Measurements from ENCODE around the gene STRN4.

DNA sequence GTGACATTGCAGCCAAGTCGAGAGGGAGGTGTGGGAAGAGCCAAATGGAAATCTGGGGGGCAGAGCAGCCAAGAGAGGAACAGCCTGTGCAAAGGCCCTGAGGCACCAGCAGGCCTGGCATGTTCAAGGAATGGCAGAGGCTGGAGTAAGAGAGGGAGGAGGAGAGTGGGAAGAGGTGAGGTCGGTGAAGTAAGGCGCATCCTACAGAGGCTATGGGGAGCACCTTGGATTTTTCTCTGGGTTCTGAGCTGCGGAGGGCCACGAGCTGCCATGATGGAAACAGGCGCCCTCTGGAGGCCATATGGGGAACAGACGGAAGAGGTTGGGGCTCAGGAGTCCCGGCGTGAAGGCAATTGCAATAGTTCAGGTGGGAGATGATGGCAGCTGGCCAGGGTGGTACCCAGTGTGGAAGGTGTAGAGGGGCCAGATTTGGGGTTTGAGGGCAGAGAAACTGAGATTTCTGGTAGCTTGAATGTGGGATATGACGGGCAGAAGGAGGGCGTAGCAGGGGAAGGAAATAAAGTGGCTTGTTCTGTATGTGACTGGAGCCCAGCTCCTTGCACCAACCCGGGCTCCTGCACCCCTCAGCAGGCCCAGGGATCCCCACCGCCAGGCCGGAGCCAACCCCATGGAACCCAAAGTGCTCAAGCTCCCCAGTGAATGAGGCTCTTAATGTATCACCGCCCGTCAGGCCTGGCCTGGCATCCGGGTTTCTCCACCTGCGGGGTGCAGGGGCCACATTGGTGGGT is 20.5 kb upstream of the STRN4 start:
- TF ChIP-seq SMAD3 (CRISPR knock-in tag; conservative IDR thresholded peaks at IDR 0.05) (no peak), CCAR2 (IDR thresholded peaks at IDR 0.05; ENCODE audit: low read depth, low read length) (no peak), JUND (IDR thresholded peaks at IDR 0.05; ENCODE audit: borderline replicate concordance, low read depth, low read length) (no peak), JUND (tag; IDR thresholded peaks at IDR 0.05; ENCODE audit: borderline replicate concordance, low read depth, low read length) (no peak), SETDB1 (IDR thresholded peaks at IDR 0.05; ENCODE audit: low read length) (no peak), ZSCAN29 (IDR thresholded peaks at IDR 0.05) (no peak), CAMTA2 (CRISPR knock-in tag; conservative IDR thresholded peaks at IDR 0.05) (no peak), SMARCC2 (IDR thresholded peaks at IDR 0.05; ENCODE audit: low read depth) (no peak), ZNF699 (CRISPR knock-in tag; IDR thresholded peaks at IDR 0.05; ENCODE audit: insufficient replicate concordance) (no peak), ZNF274 (IDR thresholded peaks at IDR 0.05; ENCODE audit: borderline replicate concordance, low read depth, low read length) (no peak), HNRNPLL (IDR thresholded peaks at IDR 0.05; ENCODE audit: low read depth, low read length, poor library complexity, severe bottlenecking) (no peak)
- TF ChIP-seq, protein P1, sequence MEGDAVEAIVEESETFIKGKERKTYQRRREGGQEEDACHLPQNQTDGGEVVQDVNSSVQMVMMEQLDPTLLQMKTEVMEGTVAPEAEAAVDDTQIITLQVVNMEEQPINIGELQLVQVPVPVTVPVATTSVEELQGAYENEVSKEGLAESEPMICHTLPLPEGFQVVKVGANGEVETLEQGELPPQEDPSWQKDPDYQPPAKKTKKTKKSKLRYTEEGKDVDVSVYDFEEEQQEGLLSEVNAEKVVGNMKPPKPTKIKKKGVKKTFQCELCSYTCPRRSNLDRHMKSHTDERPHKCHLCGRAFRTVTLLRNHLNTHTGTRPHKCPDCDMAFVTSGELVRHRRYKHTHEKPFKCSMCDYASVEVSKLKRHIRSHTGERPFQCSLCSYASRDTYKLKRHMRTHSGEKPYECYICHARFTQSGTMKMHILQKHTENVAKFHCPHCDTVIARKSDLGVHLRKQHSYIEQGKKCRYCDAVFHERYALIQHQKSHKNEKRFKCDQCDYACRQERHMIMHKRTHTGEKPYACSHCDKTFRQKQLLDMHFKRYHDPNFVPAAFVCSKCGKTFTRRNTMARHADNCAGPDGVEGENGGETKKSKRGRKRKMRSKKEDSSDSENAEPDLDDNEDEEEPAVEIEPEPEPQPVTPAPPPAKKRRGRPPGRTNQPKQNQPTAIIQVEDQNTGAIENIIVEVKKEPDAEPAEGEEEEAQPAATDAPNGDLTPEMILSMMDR (IDR thresholded peaks at IDR 0.05 in 2 of 3, conservative IDR thresholded peaks at IDR 0.05 in 1 of 3; ENCODE audit: insufficient read depth in 2 of 3, low read depth in 1 of 3, low read length in 3 of 3), result peak; percentile 73 to 93 (median 75)
- TF ChIP-seq, protein P2, sequence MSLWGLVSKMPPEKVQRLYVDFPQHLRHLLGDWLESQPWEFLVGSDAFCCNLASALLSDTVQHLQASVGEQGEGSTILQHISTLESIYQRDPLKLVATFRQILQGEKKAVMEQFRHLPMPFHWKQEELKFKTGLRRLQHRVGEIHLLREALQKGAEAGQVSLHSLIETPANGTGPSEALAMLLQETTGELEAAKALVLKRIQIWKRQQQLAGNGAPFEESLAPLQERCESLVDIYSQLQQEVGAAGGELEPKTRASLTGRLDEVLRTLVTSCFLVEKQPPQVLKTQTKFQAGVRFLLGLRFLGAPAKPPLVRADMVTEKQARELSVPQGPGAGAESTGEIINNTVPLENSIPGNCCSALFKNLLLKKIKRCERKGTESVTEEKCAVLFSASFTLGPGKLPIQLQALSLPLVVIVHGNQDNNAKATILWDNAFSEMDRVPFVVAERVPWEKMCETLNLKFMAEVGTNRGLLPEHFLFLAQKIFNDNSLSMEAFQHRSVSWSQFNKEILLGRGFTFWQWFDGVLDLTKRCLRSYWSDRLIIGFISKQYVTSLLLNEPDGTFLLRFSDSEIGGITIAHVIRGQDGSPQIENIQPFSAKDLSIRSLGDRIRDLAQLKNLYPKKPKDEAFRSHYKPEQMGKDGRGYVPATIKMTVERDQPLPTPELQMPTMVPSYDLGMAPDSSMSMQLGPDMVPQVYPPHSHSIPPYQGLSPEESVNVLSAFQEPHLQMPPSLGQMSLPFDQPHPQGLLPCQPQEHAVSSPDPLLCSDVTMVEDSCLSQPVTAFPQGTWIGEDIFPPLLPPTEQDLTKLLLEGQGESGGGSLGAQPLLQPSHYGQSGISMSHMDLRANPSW (CRISPR knock-in tag; IDR thresholded peaks at IDR 0.05), result no peak
